Measurements from ENCODE around the gene ARHGEF39. TPM values are rescaled to one million over a fixed set of nuclear protein-coding genes. Genes with fewer than 3 reads are reported as not detected.
A peak's percentile ranks its signal among the peaks of the same experiment; 100 is the strongest.
"Not testable (repeated sequence)": the region's sequence is repeated elsewhere in the genome, so short reads cannot be mapped to it uniquely, and the experiment has no call there.

The ARHGEF39 gene
- polyA plus RNA-seq, 3 donors, result 8.7 to 14.0 (median 12.9) TPM

DNA sequence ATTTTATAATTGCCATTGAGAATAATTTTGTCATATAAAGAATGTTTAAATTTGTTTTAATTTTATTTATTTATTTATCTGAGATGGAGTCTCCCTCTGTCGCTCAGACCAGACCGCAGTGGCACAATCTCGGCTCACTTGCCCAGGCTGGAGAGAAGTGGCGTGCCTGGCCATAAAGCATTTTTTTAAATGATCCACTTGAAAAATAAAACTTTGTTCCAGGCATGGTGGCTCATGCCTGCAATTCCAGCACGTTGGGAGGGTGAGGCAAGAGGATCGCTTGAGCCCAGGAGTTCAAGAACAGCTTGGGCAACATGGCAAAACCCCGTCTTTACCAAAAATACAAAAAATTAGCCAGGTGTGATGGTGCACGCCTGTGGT lies 12.2 kb downstream of the ARHGEF39 start:
- no peak for DNase-seq

DNA sequence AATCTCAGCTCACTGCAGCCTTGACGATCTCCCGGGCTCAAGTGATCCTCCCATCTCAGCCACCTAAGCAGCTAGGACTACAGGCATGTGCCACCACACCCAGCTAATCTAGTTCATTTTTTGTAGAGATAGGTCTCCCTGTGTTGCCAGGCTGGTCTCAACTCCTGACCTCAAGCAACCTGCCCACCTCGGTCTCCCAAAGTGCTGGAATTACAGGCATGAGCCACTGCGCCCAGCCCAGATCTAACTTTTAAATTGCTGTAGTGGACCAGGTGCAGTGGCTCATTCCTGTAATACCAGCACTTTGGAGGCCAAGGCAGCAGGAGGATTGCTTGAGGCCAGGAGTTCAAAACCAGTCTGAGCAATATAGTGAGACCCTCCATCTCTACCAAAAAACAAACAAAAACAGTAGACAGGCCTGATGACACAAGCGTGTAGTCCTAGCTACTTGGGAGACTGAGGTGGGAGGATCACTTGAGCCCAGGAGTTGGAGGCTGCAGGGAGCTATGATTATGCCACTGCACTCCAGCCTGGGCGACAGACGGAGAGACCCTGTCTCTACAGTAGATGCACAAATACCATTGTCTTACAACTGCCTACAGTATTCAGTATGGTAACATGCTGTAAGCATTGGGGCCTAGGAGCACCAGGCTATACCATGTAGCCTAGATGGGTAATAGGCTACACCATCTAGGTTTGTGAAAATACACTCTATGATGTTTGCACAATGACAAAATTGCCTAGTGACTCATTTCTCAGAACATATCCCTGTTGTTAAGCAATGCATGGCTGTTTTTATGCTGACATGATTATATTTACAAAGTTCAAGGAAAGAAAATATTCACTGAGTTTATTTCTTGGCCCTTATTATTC lies 12.8 kb downstream of the ARHGEF39 start:
- no peak for DNase-seq

DNA sequence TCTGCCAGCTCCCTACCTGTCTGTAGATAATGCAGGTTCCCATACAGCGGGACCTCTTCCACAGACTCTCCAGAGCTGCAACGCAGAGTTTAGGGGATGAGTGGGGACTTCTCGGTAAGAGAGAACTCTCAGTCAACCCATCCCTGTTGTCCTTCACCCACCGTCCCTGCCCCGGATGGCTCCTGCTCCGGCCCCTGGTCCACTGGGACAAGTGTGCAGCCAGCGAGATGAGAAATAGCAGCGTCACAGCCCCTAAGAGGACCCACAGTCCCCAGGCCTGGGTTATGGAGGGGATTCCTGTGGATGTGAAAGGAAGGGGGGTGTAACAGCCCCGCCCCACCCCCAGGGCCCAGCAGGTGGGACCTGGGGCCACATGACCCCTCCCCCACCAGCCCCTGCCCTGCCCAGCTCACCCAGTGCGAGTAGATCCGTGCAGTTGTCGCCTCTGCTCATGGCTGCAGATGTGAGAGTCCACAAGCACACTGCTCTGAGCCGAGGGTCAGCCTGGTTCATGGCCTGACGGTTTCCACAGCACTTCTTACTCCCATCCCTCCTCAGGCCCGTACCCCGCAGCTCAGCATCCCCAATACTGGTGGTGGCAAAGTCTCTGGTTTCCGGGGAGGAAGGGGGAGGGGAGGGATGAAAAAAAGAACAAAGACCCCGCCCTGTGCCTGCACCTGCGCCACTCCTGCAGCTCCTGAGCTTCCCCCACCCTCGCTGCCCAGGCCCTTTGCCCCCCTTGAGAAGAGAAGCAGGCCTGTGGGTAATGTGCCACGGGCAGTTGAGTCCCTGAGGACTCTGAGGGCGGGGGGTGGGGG lies 14.4 kb downstream of the ARHGEF39 start, which contains the start of gene SIT1:
SIT1 (minus strand) TSS at position 591 of the 818 bp plus-strand sequence; CDS start at position 513, 78 bp downstream.
- no peak for DNase-seq

DNA sequence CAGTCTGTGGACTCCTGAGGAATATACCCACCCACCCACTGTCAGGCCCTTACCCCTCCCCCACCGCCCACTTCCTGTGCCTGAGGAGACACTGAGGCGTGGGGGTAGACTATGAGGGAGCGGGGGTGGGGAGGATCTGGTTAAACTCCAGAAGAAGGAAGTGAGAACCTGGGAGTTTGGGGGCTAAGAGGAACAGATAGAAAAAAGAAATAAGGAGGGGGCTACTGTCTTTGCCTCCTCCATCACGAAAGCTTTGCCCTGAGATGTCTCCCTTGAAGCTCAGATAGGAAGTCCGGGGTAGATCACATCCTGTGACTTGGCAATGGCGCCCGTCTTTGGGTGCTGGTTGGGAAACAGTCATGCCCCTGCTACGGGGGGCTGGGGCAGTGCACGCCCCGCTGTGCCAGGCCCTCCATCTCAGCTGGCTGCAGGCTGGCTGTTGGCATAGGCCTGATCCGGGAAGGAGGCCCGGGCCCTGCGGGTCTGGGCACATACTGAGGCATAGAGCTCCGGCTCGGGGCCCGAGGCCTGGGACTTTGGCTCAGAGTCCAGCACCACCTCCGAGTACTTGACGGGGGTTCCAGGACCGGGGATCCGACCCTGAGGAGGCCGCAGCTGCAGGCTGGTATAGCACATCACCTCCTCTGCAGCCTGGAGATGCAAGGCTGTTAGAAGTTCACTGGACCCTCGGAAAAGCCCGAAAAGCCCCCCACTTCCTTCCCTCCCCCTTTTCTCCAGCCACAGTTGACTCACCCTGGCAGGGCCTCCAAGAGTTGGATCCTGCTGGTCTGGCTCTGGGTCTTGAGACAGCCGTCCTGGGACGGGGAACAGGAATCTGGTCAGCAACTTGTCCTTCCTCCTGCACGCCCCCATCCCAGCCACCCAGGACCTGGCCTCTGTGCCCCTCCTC lies 15.3 kb downstream of the ARHGEF39 start:
- no peak for DNase-seq

DNA sequence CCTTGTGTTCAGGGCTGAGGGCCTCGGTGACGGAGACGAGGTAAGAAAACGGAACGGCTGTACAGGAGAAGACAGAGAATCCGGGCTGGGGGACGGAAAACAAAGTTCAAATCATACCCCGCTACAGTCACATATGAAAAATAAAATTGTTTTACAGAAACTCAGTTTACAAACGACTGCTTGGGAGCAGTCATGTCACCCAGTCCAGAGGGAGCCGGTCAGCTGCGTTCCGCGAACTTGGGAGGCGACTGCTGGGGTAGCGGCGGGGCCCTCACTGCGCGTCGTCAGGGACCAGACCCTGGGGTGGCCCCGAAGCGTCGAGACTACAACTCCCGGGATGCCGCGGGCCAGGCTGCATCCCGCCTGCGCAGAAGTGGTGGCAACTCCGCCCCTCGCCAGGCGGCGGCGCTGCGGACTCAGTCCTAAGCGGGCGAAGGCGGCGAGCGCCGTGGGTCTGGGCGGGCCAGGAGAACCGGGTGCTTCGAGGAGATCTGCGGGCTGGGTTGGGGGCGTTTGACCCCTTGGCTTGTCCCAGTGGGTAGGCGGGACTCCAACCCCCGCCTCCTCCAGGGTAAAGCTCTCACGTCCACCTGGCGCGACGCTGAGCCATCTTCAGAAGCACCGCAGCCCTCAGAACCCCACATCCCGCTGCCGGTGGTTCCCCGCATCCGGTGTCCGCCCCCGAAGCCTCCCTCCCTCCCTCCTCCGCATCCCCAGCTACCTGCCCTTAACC lies 18.3 kb downstream of the ARHGEF39 start:
- peak; percentile 94 for DNase-seq

DNA sequence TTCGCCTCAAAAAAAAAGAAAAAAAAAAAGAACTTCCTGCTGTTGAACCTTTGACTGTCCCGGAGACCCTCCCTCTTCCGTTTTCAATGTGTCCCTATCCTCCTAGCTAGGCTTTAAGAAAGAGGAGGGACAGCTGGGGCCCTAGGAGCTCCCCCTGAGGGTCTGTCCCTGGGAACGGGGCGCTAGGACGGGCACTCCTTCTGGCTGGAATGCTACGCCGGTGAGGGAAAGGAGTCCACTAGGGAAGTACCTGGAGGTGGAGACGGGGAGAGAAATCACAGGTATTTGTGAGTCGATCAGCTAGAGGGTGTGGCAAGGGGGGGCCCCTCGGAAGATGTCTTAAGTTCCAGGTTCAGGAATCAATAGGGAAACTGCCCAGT lies 18.9 kb downstream of the ARHGEF39 start:
- peak; percentile 71 for DNase-seq

DNA sequence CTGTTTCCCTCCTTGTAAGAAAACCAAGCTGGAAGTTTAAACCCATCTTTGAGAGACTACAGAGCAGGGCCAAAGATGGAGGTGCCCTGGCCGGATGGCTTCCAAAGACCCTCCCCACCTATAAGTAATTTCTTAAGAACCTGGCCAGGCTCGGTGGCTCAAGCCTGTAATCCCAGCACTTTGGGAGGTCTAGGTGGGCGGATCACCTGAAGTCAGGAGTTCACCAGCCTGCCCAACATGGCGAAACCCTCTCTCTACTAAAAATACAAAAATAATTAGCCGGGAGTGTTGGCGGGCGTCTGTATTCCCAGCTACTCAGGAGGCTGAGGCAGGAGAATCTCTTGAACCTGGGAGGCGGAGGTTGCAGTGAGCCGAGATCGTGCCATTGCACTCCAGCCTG lies 19.3 kb downstream of the ARHGEF39 start:
- DNase-seq, result not testable (repeated sequence)

DNA sequence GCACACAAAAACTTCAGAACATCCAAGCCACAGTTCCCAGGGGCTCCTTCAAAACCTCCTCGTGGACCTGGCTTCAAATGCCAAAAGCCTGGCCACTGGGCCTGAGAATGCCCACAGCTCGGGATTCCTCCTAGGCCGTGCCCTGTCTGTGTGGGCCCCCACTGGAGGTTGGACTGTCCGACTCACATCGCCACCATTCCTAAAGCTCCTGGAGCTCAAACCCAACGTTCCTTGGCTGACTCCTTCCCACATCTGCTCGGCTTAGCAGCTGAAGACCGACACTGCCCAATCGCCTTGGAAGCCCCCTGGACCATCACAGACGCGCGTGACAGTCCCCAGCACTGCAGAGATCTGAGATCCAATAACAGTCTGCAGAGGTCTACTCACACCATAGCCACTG lies 21.9 kb downstream of the ARHGEF39 start:
- no peak for DNase-seq

DNA sequence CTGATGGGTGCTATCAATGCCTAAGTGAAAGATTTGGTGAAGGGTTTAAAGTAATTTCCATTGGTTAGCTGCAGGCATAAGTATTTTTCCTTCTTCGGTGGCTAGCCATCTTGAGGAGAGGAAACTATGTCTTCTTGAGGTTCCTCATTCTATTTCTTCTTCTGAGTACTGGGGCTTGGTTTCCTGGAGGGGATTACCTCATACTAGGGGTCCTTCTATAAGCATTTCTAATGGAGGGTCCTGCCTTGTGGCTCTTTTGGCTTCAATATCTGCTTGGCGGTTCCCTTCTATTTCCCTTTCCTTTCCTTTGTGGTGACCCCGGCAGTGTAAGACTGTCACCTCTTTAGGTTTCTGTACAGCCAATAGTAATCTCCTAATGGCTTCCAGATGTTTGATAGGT lies 23.5 kb downstream of the ARHGEF39 start:
- DNase-seq, result not testable (repeated sequence)

DNA sequence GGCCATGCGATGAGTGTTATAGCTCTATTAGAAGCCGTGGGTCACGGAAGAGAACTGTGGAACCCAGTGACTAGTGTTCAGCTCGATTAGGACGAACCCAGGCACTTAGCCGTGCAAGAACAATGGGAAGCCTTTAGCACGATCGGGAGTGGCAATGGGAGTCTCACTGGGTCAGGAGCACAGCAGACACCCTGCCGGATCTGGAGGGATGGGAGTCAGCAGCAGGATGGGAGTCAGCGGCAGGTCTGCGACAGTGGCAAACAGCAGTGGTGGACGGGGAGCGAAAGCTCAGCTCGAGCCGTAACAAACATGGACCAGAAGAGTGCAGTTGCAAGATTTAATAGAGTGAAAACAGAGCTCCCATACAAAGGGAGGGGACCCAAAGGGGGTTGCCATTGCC lies 24.6 kb downstream of the ARHGEF39 start:
- DNase-seq, result not testable (repeated sequence)

DNA sequence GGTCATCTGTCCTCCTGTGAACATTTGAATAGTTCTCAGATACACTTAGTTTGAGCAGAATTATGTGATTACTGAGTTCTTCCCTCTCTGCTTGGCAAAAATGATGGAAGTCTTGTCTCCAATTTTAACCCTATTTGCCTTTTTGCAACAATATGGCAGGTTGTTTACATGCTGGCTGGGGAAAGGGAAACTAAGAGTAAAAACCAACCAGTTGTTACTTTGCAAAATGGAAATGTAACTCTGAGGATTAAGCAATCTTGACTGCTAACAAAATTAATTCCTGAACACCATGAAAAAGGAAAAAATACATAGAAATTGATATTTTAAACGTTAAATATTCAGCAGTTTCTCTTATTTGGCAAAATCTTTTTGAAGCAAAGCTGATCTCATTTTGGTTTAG lies 25.4 kb downstream of the ARHGEF39 start:
- no peak for DNase-seq

DNA sequence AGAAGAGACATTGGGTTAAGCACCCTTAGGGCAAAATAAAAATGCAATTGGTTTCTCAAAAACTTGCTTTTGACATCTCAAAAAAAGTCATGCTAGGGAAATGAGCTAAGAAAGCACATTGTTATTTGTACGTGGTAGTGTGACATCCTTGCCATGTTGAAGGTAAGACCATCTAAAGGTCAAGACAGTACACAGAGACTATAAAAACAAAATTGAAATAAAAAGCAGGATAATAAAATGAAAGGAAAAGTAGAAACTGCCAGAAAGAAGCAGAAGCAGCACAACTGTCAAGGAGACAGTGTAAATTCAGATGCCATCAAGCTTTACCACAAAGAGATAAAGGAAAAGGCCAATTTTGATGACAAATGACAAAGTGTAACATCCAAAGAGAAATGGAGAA lies 25.8 kb downstream of the ARHGEF39 start:
- not testable (repeated sequence) for DNase-seq

DNA sequence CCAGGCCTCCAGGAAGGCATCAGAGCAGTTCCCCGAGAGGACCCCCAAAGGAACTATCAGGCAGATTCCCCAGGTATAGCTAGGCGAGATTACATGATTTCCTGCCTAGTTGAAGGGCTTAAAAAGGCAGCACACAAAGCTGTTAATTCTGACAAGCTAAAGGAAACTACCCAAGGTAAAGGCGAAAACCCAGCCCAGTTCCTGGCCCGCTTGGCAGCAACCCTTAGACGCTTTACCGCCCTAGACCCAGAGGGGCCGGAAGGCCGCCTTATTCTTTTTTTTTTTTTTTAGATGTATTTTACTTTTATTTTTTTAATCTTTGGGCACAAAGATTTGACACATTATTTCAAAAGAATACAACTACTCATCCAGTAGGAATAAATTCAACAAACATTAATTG lies 26.2 kb downstream of the ARHGEF39 start:
- DNase-seq, result not testable (repeated sequence)

DNA sequence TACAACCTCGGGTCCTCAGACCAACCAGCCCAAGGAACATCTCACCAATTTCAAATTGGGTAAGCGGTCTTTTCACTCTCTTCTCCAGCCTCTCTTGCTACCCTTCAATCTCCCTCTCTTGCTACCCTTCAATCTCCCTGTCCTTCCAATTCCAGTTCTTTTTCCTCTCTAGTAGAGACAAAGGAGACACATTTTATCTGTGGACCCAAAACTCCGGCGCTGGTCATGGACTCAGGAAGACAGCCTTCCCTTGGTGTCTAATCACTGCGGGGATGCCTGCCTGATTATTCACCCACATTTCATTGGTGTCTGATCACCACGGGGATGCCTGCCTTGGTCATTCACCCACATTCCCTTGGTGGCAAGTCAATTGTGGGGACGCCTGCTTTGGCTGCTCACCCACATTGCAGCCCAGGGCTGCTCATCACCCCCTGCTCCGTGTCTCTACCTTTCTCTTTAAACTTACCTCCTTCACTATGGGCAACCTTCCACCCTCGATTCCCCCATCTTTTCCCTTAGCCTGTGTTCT lies 27.5 kb downstream of the ARHGEF39 start:
- not testable (repeated sequence) for DNase-seq

DNA sequence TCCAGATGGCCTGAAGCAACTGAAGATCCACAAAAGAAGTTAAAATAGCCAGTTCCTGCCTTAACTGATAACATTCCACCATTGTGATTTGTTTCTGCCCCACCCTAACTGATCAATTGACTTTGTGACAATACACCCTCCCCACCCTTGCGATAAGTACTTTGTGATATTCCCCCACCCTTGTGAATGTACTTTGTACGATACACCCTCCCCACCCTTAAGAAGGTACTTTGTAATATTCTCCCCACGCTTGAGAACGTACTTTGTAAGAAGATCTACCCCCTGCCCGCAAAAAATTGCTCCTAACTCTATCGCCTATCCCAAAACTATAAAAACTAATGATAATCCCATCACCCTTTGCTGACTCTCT lies 28.1 kb downstream of the ARHGEF39 start:
- not testable (repeated sequence) for DNase-seq

DNA sequence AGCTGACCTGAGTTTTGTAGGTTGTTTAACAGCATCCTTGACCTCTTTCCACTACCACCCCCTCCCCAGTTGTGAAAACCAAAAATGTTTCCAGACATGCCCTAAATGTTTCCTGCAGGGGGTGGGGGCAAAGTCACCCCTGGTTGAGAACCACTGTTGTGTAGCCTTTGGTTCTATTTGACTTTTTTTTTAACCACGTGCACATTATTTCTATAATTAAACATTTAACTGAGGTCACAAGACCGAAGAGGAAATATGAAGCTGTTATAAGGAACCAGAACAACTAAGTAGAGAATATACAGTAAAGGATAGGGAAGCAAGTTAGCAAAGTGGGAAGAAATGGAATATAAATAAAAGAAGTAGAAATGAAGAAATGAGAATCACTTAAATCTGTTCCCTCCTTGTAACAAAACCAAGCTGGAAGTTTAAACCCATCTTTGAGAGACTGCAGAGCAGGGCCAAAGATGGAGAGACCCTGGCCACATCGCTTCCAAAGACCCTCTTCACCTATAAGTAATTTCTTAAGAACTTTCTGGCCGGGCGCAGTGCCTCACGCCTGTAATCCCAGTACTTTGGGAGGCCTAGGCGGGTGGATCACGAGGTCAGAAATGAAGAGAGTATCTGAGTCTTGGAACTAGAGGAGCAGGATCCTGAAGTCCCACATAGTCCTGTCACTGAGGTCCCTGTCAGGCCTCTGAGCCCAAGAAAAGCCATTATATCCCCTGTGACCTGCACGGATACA lies 28.7 kb downstream of the ARHGEF39 start:
- DNase-seq, result no peak

DNA sequence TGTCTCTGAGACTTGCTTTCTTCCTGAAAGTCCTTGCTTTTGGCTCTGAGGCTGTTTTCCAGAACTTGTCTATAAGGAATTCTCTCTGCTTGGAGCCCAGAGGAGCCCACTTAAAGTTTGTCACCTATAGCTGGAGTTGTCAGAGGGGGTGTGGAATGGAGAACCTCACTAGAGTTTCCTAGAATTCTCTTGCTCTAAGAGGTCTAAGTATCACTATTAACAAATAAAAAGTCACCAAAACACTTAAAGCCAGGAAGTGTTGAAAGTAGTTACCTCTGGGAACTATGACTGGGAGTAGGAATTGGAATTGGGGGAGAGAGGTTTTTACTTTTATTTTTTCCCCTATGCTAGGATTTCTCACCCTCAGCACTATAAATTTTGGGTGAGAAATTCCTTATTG lies 29.3 kb downstream of the ARHGEF39 start:
- DNase-seq, result no peak

DNA sequence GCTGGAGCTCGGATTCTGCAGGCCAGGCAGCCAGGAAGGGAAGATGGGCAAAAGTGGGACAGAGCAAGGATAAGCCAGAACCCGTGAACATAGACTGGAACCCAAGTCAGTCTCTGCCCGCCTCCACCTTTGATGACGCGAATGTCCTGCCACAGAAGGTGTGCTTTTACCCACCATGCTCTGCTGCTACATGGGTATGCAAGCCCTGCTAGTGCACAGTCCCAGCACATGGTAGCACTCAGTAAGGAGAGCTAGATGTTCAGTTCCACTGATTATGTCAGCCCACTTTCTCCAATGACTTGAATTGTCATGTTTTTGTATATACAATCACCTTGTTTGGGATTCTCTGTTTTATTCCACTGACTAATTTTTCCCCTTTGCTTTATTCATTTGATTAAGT lies 35.4 kb downstream of the ARHGEF39 start:
- DNase-seq, result no peak

DNA sequence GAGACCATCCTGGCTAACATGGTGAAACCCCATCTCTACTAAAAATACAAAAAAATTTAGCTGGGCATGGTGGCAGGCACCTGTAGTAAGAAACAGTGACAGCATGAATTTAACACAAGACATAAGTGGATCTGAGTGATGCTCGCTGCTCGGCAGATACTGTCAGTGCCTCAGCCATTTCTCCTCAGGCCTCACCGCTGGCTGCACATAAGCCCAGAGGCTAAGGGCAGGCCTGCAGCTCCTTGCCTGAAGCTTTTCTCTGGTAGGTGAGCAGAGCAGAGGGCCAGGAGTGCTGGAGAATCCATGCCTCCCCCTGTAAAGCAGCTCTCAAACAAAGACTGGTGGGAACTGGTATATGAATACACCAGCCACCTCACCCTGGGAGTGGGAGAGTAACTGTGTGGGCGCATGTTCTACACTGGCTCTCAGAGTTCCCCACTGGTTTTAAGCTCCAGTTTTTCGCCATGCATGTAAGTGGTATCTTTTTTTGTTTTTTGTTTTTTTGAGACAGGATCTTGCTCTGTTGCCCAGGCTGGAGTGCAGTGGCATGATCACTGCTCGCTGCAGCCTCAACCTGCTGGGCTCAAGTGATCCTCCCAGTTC lies 36.5 kb downstream of the ARHGEF39 start:
- DNase-seq, result no peak

DNA sequence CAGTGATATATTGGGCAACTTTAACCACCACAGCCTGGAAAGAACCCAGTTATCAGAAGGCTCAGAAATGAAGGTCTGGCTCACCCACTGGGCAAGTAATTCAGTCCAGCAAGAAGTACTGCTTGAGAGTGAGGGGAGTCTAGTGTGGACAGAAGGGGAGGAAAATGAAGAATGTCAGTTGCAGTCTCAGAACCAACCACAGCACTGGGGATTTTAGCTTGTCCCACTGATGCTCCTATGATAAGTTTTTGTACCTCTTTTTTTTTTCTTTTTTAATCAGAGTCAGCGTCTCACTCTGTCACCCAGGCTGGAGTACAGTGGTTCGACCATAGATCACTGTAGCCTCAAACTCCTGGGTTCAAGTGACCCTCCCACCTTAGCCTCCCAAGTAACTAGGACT lies 37.4 kb downstream of the ARHGEF39 start:
- no peak for DNase-seq
